Ascending aorta (tissue), 2 donors: Measurements from ENCODE around the gene MCAM. TPM values are rescaled to one million over a fixed set of nuclear protein-coding genes. Genes with fewer than 3 reads are reported as not detected.

ENCODE experiments used
- DNase-seq, 2 donors: peaks; one replicate each; pipeline ENCODE4 v3.0.0-alpha.2; 2019; ENCODE audit warnings: low spot score in 2 of 2
- H3K27ac ChIP-seq, 2 donors: fragments of 200-600 bp; sonication (generic); one replicate each; pipeline ENCODE4 v1.5.1; 2016 to 2017; ENCODE audit warnings: mild to moderate bottlenecking in 1 of 2
- H3K27me3 ChIP-seq: fragments of 200-600 bp; sonication (generic); one replicate; pipeline ENCODE4 v1.5.1; 2017
- H3K36me3 ChIP-seq, 2 donors: fragments of 200-600 bp; sonication (generic); one replicate each; pipeline ENCODE4 v1.5.1; 2016
- H3K4me1 ChIP-seq, 2 donors: fragments of 200-600 bp; sonication (generic); one replicate each; pipeline ENCODE4 v1.5.1; 2016 to 2017; ENCODE audit warnings: mild to moderate bottlenecking in 1 of 2
- H3K4me3 ChIP-seq, 2 donors: fragments of 200-600 bp; sonication (generic); one replicate each; pipeline ENCODE4 v1.5.1; 2016 to 2017; ENCODE audit warnings: mild to moderate bottlenecking in 1 of 2
- H3K9me3 ChIP-seq, 2 donors: fragments of 200-600 bp; sonication (generic); one replicate each; pipeline ENCODE4 v1.5.1; 2016
- intact Hi-C: fragments of 100-400 bp; cut with DNase I; formaldehyde crosslinking; loops from one replicate; pipeline ENCODE4 v1.15.1; 2023
- total RNA-seq: library from RNA; depleted of rRNA; stranded (reverse); fragments of >200 nt; gene quantifications from one replicate; pipeline ENCODE4 v1.1.0, GENCODE V29; 2016
- TF ChIP-seq, protein P1 (sequence below), 3 experiments: fragments of 200-600 bp in 2 of 3; fragments of 450-650 bp in 1 of 3; sonication (generic) in 2 of 3; IDR thresholded peaks; one replicate each; pipeline ENCODE4 v1.5.1; 2016 to 2019; ENCODE audit warnings: antibody characterized with exemption in 3 of 3, mild to moderate bottlenecking in 1 of 3, moderate library complexity in 1 of 3

The MCAM gene
- total RNA-seq, 1 donor from 2014 or later = 2,975 TPM

DNA sequence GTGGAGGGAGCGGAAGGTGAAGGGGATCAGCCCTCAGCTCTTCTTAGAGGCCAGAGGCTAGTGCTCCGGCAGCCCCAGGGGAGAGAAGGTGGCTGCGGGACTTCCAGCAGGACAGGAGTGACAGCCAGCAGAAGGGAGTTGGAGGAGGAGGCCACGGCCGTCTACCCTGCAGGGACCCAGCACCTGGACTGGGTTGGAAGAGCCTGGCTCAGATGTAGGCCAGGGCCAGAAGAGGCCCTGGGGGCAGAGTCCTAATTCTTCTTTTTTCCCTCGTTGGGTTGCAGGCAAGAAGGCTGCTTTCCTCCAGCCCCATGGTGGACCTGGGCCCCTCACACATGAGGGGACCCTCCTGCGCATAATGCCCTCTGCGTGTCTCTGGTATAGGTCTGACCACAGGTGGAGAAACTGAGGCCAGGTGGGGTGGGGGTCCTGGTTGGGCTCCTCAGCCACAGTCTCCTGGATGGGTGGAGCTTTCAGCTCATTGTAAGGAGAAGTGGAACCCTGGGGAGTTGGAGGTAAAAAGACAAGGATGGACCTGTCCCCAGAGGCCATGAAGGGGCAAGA, 2.3 kb upstream of the MCAM start:
- no peaks in the 10 kb centered on the region for H3K9me3 ChIP-seq
- peaks cover 7 to 11% of the 10 kb centered on the region in 2 donors for H3K36me3 ChIP-seq
- H3K4me1 ChIP-seq = peaks cover 20 to 53% of the 10 kb centered on the region in 2 donors
- peak overlapping the region in 1 of 2 donors; percentile 92 for H3K4me3 ChIP-seq
- DNase-seq = no peak
- no peaks in the 10 kb centered on the region for H3K27me3 ChIP-seq
- H3K27ac ChIP-seq = peak overlapping the region; percentile 98 to 99
- intact Hi-C loops = loop anchor here (5.0 kb wide), 3 partner anchors 217 to 697 kb away; partner anchors contain the start of genes BCL9L and DPAGT1
- TF ChIP-seq, protein P1, sequence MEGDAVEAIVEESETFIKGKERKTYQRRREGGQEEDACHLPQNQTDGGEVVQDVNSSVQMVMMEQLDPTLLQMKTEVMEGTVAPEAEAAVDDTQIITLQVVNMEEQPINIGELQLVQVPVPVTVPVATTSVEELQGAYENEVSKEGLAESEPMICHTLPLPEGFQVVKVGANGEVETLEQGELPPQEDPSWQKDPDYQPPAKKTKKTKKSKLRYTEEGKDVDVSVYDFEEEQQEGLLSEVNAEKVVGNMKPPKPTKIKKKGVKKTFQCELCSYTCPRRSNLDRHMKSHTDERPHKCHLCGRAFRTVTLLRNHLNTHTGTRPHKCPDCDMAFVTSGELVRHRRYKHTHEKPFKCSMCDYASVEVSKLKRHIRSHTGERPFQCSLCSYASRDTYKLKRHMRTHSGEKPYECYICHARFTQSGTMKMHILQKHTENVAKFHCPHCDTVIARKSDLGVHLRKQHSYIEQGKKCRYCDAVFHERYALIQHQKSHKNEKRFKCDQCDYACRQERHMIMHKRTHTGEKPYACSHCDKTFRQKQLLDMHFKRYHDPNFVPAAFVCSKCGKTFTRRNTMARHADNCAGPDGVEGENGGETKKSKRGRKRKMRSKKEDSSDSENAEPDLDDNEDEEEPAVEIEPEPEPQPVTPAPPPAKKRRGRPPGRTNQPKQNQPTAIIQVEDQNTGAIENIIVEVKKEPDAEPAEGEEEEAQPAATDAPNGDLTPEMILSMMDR (IDR thresholded peaks at IDR 0.05) = no peak

DNA sequence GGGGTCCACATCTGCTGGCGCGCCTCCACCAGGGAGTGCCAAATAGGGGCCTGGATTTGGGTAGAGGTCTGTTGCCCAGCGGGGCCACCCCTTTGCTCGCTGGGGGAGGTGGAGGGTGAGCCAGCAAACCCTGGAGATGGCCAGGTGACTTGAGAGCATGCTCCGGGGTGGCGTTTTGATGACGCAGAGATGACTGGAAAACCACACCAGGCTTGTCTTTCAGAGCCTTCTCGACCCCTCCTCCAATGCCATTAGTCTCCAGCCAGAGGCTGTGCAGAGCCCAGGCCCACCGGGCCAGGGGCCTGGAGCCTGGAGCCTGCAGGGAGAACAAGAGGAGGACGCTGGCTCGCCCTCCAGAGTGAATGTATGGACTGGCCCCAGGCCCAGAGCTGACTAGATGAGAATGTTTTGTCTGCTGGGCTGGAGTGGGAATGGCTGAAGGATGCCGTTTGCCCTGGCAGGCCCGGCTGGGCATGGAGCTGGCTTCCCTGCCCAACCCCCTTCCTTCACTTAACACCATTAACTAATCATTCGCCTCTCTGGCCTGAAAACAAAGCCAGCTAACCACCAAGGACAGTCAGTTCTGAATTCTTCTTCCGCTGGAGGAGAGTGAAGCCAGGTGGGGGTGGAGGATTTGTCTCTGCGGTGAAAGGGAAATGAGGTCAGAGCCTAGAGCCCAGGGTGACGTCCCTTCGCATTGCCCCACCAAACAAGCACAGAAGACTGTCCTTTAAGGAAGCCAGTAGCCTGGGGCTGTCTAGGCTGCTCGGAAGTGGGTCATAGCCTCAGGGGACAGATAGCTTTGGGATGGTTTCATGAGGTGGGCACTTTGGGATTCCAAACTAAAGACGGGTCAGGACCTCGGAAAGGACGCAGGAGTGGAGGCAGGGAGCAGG, 1.6 kb upstream of the MCAM start:
- TF ChIP-seq, protein P1 (IDR thresholded peaks at IDR 0.05) = no peak
- Histone ChIP-seq H3K4me1 (peaks cover 20 to 59% of the 10 kb centered on the region in 2 donors), H3K4me3 (peak overlapping the region in 1 of 2 donors; percentile 92), H3K27me3 (no peaks in the 10 kb centered on the region), H3K9me3 (no peaks in the 10 kb centered on the region), H3K36me3 (peaks cover 14 to 18% of the 10 kb centered on the region in 2 donors), H3K27ac (peak overlapping the region; percentile 98 to 99)
- intact Hi-C loops = loop anchor here (5.0 kb wide), 3 partner anchors 216 to 696 kb away; partner anchors contain the start of genes BCL9L and DPAGT1
- DNase-seq = peak in 1 of 2 donors; percentile 87

DNA sequence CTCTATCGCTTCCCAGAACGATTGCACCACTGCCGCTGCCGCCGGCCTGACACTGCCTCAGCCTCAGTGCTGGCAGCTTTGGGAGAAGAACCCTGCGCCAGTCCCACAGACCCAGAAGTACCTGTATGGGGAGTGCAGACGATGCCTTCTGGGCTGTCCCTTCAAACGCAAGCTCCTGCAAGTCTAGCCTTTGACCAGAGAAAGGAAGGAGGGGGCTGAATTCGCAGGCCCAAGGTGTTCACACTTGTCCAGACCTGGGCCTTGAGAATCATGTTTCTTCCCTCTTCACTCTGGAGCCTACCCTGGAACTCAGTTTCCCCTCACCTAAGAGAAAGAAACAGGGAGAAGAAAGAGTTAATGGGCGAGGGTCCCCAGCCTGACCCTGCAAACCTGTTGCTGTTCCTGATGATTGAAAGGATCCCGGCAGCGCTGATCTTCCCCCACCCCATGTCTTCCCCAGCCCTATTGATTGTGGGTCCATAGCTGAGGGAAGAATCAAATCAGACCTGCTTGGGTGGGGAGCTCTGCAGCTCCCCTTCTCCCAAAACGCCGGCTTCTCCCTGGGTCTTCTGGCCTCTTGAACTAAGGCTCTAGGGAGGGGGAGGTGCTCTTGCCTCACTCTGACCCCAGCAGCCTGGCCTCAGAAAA, 786 bp upstream of the MCAM start:
- peaks cover 22 to 26% of the 10 kb centered on the region in 2 donors for H3K36me3 ChIP-seq
- intact Hi-C loops = loop anchor here (5.0 kb wide), 3 partner anchors 215 to 695 kb away; partner anchors contain the start of genes BCL9L and DPAGT1
- peak overlapping the region; percentile 80 to 92 for H3K4me3 ChIP-seq
- H3K27ac ChIP-seq = peak overlapping the region; percentile 98 to 99
- H3K4me1 ChIP-seq = peaks cover 20 to 66% of the 10 kb centered on the region in 2 donors
- DNase-seq = no peak
- no peaks in the 10 kb centered on the region for H3K9me3 ChIP-seq
- no peaks in the 10 kb centered on the region for H3K27me3 ChIP-seq
- TF ChIP-seq, protein P1 (IDR thresholded peaks at IDR 0.05) = no peak

DNA sequence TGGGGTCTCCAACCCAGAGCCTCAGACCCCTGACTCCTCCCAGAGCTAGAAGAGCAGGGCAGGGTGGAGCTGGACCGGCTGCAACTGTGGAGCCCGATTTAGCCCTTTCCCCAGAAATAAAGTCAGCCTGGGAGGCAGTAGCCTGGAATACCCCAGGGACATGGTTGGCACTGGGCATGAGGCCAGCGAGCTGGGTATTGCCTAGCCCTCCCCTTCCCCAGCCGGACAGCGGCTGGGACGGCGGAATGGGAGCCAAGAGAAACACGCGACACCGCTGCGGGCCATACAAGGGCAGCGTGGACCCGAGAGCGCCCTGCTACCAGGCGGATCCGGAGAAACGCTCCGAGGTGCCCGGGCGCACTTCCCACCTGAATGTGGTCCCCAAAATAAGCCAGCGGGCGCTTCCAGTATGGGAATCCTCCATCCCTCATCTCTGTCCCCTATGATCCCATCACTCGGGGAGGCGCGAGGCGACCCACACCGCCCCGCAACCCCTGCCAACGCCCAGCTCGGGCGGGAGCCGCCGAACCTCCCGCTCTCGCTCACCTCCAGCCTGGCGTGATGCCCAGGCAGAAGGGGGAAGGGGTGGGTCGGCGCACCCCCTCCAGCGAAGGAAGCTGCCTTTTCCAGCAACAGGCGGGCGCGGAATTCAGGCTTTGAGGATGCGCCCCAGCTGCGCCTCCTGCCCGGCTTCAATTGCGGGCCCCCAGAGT, 758 bp downstream of the MCAM start:
- H3K36me3 ChIP-seq = peaks cover 37 to 41% of the 10 kb centered on the region in 2 donors
- peaks cover 20 to 64% of the 10 kb centered on the region in 2 donors for H3K4me1 ChIP-seq
- H3K4me3 ChIP-seq = peak overlapping the region; percentile 80 to 92
- TF ChIP-seq, protein P1 (IDR thresholded peaks at IDR 0.05) = no peak
- no peaks in the 10 kb centered on the region for H3K27me3 ChIP-seq
- DNase-seq = peak; percentile 74 to 95
- peak overlapping the region; percentile 98 to 99 for H3K27ac ChIP-seq
- no peaks in the 10 kb centered on the region for H3K9me3 ChIP-seq
- intact Hi-C loops = loop anchor here (1.0 to 5.0 kb wide), 4 partner anchors 10 to 694 kb away; partner anchors contain the start of genes BCL9L and DPAGT1
